ENCODE results near the gene TP73. TPM values are rescaled to one million over a fixed set of nuclear protein-coding genes. Genes with fewer than 3 reads are reported as not detected.

TP73 gene
- total and polyA plus RNA-seq, 12 donors: 0.03 to 0.58 (median 0.15) TPM; not detected in 7

DNA sequence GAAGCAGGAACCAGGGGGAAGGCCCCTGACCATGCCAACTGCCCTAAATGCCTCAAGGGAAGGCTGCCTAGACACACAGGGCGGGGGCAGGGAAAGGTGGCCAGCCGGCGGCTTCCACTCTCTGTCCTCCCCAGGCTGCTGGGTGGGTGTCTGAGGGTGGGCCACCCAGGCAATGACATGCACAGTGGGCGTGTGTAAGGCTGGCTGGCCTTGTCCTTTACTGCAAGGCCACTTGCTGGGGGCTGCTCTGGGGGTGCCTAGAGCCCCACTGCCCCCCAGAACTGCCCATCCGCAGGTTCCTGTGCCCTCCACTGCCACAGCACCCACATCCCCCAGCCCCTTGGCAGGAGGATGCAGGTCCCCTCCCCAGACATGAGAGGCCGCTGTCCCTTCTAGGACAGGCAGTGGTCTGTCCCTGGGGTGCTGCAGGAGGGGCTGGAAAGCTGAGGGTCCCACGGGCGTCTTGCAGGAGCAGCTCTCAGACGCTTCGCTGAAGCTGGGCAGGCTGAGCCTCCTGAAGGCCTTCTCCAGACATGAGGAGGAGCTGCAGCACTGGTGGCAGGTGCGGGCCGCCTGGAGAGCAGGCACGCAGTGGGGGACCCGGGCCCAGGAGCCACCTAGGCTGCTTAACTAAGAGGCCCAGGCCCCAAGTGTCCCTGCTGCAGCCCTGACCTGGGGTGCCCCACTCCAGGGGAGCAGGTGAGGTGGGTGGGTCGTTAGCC, 110.0 kb downstream of the TP73 start:
- TF ChIP-seq, protein P1, sequence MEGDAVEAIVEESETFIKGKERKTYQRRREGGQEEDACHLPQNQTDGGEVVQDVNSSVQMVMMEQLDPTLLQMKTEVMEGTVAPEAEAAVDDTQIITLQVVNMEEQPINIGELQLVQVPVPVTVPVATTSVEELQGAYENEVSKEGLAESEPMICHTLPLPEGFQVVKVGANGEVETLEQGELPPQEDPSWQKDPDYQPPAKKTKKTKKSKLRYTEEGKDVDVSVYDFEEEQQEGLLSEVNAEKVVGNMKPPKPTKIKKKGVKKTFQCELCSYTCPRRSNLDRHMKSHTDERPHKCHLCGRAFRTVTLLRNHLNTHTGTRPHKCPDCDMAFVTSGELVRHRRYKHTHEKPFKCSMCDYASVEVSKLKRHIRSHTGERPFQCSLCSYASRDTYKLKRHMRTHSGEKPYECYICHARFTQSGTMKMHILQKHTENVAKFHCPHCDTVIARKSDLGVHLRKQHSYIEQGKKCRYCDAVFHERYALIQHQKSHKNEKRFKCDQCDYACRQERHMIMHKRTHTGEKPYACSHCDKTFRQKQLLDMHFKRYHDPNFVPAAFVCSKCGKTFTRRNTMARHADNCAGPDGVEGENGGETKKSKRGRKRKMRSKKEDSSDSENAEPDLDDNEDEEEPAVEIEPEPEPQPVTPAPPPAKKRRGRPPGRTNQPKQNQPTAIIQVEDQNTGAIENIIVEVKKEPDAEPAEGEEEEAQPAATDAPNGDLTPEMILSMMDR (IDR thresholded peaks at IDR 0.05): no peak
- H3K4me3 ChIP-seq: no peak overlapping the region
- peak in 2 of 8 donors; percentile 25 to 58 for ATAC-seq
- WGBS, 2 donors: 73 to 85% methylated on average over 14 to 15 of the region's 15 CpGs
- peaks cover 0 to 10% (median 0%) of the 10 kb centered on the region in 11 donors for H3K9me3 ChIP-seq
- H3K27me3 ChIP-seq: peaks cover 0 to 59% (median 26%) of the 10 kb centered on the region in 7 donors
- no peaks in the 10 kb centered on the region for H3K36me3 ChIP-seq
- no peak for DNase-seq
- intact Hi-C loops (cut with DNase I): no loop called here
- no peak overlapping the region for H3K27ac ChIP-seq
- no peaks in the 10 kb centered on the region for H3K4me1 ChIP-seq

DNA sequence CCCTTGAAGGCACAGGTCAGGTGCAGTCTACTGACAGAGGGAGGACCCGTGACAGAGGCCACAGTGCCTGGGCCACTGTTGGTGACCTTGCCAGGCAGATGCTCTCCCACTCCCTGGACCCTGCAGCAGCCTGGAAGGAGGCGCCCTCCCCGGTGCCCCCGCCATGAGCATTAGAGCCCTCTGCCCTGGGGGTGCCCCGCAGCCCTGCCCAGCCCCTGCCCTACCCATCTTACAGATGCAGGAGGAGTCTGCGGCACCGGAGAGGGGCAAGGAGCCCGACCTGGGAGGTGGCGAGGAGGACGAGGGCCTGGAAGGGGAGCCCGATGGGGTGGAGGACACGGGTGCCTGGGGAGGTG, 110.5 kb downstream of the TP73 start:
- Histone ChIP-seq H3K4me1 (no peaks in the 10 kb centered on the region), H3K27ac (no peak overlapping the region), H3K4me3 (no peak overlapping the region), H3K27me3 (peaks cover 0 to 58% (median 26%) of the 10 kb centered on the region in 7 donors), H3K9me3 (peaks cover 0 to 10% (median 0%) of the 10 kb centered on the region in 11 donors), H3K36me3 (no peaks in the 10 kb centered on the region)
- TF ChIP-seq, protein P1 (IDR thresholded peaks at IDR 0.05): no peak
- WGBS, 2 donors: 76 to 77% methylated on average over 12 of the region's 12 CpGs
- intact Hi-C loops (cut with DNase I): no loop called here
- ATAC-seq (peak in 1 of 8 donors; percentile 48), DNase-seq (no peak)

DNA sequence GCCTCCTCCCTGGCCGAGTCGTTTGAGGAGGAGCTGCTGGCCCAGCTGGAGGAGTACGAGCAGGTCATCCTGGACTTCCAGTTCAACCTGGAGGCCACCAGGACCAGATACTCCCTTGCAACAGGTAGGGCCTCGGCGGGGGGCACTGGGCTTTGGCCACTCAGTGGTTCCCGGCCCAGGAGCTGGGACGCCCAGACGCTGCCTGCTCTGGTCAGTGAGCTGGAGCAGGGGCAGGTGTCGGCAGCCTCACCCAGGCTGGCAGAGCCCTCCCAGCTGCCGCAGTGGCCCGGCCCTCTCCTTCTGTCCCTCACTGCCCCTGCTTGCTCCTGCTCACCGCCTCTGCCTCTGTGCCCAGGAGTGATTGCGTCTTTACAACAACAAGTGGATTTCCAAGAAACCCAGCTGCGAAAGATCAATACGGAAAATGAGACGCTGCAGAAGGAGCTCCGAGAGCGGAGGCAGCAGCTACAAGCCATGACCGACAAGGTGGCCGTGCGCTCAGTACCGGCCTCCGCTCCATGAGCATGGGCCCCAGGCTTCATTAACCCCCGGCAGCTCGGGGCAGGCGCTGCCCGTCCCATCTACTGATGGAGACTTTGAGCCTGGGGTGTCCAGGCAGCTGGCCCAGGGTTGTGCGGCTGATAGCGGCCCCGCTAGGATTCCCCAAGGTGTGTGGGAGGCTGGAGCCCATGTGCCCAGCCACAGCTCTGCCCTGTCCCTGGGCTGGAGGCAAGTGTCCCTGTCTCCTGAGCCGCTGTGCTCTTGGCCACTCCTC, 111.2 kb downstream of the TP73 start:
- H3K27ac ChIP-seq: no peak overlapping the region
- ATAC-seq: no peak
- no peak overlapping the region for H3K4me3 ChIP-seq
- DNase-seq: no peak
- intact Hi-C loops (cut with DNase I): no loop called here
- TF ChIP-seq, protein P1 (IDR thresholded peaks at IDR 0.05): no peak
- 74 to 80% methylated on average over 31 of the region's 31 CpGs for WGBS, 2 donors
- H3K27me3 ChIP-seq: peaks cover 0 to 56% (median 26%) of the 10 kb centered on the region in 7 donors
- no peaks in the 10 kb centered on the region for H3K36me3 ChIP-seq
- peaks cover 0 to 10% (median 0%) of the 10 kb centered on the region in 11 donors for H3K9me3 ChIP-seq
- H3K4me1 ChIP-seq: no peaks in the 10 kb centered on the region

- Histone ChIP-seq H3K4me3 (no peak overlapping the region), H3K4me1 (peaks cover 5 to 16% (median 9%) of the 10 kb centered on the region in 9 donors), H3K27me3 (peaks cover 0 to 37% (median 20%) of the 10 kb centered on the region in 7 donors), H3K27ac (no peak overlapping the region), H3K9me3 (no peaks in the 10 kb centered on the region), H3K36me3 (no peaks in the 10 kb centered on the region)
- ATAC-seq: no peak
- intact Hi-C loops (cut with DNase I): no loop called here
- TF ChIP-seq, protein P1 (IDR thresholded peaks at IDR 0.05): no peak
- 87 to 88% methylated on average over 17 of the region's 17 CpGs for WGBS, 2 donors
- no peak for DNase-seq
Observed at GRCh38 chr1:3767328-3767925, 115.1 kb downstream of the TP73 start.

Measured in heart right ventricle (tissue), 16 donors.